NCI-H1417 treated with DMSO at 0.1 percent for 48 hours (cell line): Measurements from ENCODE around the gene PIAS1.
"Not testable (repeated sequence)": the region's sequence is repeated elsewhere in the genome, so short reads cannot be mapped to it uniquely, and the experiment has no call there.

Experiments
- DNase-seq: peaks from one replicate; lab custom pipeline; 2025; lab: John Stamatoyannopoulos, UW

PIAS1 gene

DNA sequence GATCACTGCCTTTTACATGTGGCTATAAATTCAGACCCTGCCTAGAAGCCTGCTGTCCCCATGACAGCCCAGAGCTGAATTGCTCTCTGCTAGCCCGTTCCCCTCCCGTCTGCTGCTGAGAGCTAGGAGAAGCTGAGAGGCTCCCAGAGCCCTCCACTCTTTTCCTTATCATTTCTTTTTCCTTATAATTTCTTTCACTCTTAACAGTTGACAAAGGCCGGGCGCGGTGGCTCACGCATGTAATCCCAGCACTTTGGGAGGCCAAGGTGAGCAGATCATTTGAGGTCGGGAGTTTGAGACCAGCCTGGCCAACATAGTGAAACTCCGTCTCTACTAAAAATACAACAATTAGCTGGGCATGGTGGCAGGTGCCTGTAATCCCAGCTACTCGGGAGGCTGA is 180.4 kb downstream of the PIAS1 start:
- not testable (repeated sequence) for DNase-seq

DNA sequence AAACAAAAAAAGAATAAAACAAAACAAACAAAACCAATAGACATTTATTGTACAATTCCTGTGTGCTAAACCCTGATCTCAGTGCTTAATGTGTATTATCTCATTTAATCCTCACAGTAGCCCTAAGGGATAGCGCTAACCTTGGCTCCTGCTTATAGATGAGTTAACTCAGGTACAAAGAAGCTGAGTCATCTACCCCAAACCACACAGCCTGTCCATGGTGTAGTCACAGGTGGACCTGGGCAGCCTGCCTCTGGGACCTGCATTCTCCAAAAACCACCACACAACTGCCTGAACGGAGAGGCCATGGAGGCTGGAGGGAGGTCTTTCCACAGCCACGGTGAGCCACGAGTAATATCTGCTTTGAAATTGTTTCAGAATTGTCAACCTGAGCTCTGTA is 180.9 kb downstream of the PIAS1 start:
- no peak for DNase-seq

DNA sequence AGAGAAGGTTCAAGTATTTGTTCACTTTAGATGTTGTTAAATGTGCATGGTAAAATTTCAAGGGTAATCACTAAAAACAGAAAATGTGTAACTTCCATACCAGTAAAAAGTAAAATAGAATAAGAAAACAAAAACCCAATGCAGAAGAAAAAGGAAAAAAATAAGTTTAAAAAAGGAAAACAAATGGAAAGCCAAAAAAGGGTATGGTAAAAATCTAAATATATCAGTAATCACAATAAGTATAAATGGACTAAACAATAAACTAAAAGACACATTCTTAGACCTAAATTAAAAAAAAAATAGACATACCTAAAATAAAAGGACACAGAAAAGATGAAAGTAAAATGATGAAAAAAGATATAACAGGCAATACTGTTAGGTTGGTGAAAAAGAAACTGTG is 184.9 kb downstream of the PIAS1 start:
- DNase-seq = no peak

DNA sequence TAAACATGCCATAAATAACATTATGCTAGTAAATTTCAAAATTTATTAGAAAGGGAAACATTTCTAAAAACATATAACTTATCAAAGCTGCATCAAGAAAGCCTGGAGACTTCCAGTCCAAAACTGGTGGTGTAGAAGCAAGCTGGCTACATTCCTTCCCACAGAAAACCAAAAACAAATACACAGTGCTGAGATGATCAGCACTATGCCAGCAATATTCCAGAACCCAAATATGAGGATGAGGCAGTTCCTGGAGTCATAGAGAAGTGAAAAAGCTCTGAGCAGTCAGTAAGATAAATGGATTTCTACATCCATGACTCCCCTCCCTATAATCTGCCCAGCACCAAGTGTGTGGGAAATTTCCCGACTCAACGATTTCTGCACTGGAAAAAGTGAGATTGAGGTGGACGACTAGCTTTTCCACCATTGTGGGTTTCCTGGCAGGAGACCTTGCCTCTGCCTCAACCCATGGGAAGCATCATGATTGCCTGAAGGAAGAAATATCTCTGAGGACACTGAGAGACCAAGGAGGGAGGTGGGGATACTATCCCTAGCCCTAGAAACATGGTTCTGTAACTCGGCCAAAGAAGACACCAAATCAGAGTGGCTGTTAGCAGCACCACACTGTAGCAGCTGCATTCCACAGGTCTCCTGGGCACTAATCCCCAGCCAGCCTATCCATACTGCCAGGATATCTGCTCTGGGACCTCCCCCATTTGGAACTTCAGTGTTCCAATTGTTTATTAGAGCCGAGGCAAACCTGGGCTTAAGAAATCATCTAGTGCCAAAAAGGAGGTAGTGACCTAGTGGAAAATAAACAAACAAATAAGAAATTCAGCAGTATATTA is 187.2 kb downstream of the PIAS1 start:
- DNase-seq = no peak
